Erythroblast (primary cell): ENCODE data around the gene LRIG1.

Experiments used
- DNase-seq, 2 experiments: peaks; one replicate each; lab custom pipeline; 2025; lab: John Stamatoyannopoulos, UW
- GATA1 ChIP-seq: IDR thresholded peaks from 2 replicates; pipeline ENCODE4 v1.6.1; 2011; ENCODE audit warnings: low read depth, mild to moderate bottlenecking, control low read depth, low read length, moderate library complexity
- POLR2A ChIP-seq: IDR thresholded peaks from 2 replicates; pipeline ENCODE4 v1.6.1; 2011; ENCODE audit warnings: mild to moderate bottlenecking, low read length

LRIG1 gene

GRCh38 chr3:66499881-66500575 lies 794 bp downstream of the LRIG1 start:
- TF ChIP-seq POLR2A (no peak), GATA1 (no peak)
- DNase-seq: peak; percentile 22 to 35

DNA sequence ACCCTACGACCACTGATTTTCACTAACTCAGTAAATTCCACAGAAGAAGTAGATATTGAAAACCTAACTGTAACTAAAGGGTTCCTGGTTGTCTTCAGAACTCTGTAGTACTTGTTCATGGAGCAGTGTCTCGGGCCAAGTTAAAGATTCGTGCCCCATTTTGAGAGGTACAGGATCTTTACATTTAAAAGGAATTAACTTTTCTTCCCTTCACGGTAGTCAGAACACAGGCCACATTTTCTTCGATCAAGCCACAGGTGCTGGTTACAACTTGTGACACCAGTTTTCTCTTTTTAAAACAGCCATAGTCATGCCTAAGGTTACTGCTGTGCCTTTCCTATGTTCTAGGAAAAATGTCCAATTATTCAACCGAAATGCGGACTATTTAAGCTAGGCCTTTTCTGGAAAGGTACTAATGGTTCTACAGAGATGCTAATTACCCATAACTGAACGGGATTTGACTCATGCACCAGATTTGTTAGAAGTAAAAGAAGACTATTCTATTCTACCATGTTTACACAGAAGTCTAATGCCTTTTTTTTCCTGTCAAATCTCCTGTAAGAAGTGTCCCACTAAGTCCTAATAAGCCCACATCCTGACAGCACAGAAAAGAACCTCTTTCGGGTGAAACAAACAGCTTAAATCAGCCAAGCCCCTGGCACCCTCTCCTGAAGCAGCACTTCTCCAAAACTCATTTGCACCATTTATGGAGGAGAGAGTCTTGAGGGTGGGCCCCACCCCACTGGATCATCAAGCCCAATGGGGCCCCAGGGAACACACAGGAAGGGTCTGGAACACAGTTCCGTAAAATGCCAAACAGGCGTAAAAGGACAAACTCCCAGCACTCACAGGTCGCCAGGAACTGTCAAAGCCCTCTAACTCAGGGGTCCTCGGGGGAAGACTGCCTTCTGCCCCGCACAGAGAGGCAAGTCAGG lies 1.9 kb downstream of the LRIG1 start:
- DNase-seq: peak in 1 of 2 experiments; percentile 4
- TF ChIP-seq GATA1: no peak
- no peak for TF ChIP-seq POLR2A

- TF ChIP-seq POLR2A: no peak
- no peak for TF ChIP-seq GATA1
- no peak for DNase-seq
Measured at GRCh38 chr3:66497985-66498671, 2.7 kb downstream of the LRIG1 start.

- no peak for TF ChIP-seq POLR2A
Measured at GRCh38 chr3:66497288-66497984, 3.4 kb downstream of the LRIG1 start.

GRCh38 chr3:66496746-66497145 lies 4.1 kb downstream of the LRIG1 start:
- DNase-seq: no peak
- TF ChIP-seq POLR2A (no peak), GATA1 (no peak)

More at GRCh38 chr3:66497288-66497984, 3.4 kb downstream of the LRIG1 start:
- no peak for DNase-seq

GRCh38 chr3:66496301-66496700 lies 4.5 kb downstream of the LRIG1 start:
- DNase-seq: no peak
- TF ChIP-seq GATA1 (no peak), POLR2A (no peak)

GRCh38 chr3:66495668-66496045 lies 5.2 kb downstream of the LRIG1 start:
- no peak for DNase-seq
- TF ChIP-seq GATA1 (no peak), POLR2A (no peak)

DNA sequence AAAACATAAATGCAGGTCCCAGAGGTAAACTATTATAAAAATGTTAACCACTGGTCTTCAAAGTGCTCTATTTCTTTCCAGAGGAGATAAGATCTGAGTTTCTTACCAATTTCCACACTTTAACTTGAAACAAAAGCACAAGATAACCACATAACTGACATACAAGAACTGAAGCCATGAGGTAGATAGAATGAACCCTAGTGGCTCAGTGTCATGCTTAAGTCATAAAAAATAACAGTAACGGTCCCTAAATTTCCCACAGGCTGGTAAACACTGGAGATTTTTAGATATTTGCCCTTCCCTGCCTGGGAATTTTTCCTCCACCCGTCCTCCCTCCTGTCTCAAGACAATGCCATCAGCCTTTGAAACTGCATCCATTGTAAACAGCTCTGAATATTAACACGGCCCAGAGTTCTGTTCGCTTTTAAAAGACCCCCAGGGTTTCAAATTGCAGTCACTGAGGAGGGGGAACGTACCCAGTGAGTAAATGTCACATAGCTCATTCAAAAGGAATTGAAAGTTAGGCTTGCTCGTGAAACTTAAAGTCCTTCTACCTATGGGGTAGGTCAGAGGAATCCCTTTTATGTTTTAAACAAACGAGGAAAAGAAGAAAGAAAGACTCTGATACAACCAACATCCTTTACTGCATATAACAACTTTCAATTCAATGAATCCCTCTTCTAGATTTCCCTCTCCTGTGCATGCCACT lies 5.7 kb downstream of the LRIG1 start:
- no peak for DNase-seq
- TF ChIP-seq GATA1 (no peak), POLR2A (no peak)

DNA sequence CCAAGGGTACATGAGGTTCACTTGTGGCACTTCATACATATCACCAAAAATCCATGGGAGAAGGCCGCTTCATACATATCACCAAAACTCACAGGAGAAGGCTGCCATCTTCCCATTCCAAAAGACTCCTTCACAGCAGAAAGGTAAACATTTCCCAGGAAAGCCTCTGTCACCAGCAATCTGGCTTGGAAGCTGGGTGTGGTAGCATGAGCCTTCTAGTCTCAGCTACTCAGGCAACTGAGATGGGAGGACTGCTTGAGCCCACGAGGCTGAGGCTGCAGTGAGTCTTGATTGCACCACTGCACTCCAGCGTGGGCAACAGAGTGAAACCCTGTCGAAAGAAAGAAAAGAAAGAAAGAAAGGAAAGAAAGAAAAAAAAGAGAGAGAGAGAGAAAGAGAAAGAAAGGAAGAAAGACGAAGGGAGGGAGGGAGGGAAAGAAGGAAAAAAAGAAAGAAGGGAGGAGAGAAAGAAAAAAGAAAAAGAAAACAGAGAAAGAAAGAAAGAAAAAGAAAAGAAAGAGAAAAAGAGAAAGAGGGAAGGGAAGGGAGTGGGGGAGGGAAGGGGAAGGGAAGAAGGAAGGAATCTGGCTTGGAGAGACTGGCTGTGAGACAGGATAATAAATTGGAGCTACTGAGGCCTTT lies 7.2 kb downstream of the LRIG1 start:
- DNase-seq: no peak
- TF ChIP-seq GATA1: no peak
- TF ChIP-seq POLR2A: no peak

- no peak for DNase-seq
- TF ChIP-seq GATA1 (no peak), POLR2A (no peak)
Measured at GRCh38 chr3:66492672-66493071, 8.2 kb downstream of the LRIG1 start.

- DNase-seq: no peak
- no peak for TF ChIP-seq GATA1
- no peak for TF ChIP-seq POLR2A
Measured at GRCh38 chr3:66492071-66492470, 8.8 kb downstream of the LRIG1 start.

GRCh38 chr3:66490984-66491383 lies 9.8 kb downstream of the LRIG1 start:
- no peak for TF ChIP-seq POLR2A
- TF ChIP-seq GATA1: no peak
- no peak for DNase-seq
